Colonic mucosa (tissue), 4 donors: ENCODE data around the gene CLRN2. TPM values are rescaled to one million over a fixed set of nuclear protein-coding genes. Genes with fewer than 3 reads are reported as not detected.

Experiments used
- DNase-seq: peaks from one replicate; pipeline ENCODE4 v3.0.0-alpha.2; 2020
- H3K27ac ChIP-seq: fragments of 200-600 bp; one replicate; pipeline ENCODE4 v1.8.0; 2021
- H3K27me3 ChIP-seq: fragments of 200-600 bp; one replicate; pipeline ENCODE4 v1.8.0; 2021
- H3K36me3 ChIP-seq: fragments of 200-600 bp; one replicate; pipeline ENCODE4 v1.8.0; 2021
- H3K4me1 ChIP-seq: fragments of 200-600 bp; one replicate; pipeline ENCODE4 v1.8.0; 2021; ENCODE audit warnings: mild to moderate bottlenecking
- H3K4me3 ChIP-seq: fragments of 200-600 bp; one replicate; pipeline ENCODE4 v1.8.0; 2021
- H3K9ac ChIP-seq, 2 donors: one replicate each; pipeline ENCODE4 v1.7.0; 2013; ENCODE audit warnings: control low read depth in 2 of 2, low read depth in 2 of 2, low read length in 2 of 2
- H3K9me3 ChIP-seq: fragments of 200-600 bp; one replicate; pipeline ENCODE4 v1.8.0; 2021
- intact Hi-C: fragments of 100-400 bp; cut with DNase I; formaldehyde crosslinking; loops from one replicate; pipeline ENCODE4 v1.14.1; 2022
- total RNA-seq, 2 donors: library from RNA; stranded (reverse); fragmentation: NEBNext Ultra II Directional in 1 of 2; extraction: Animal tissue kit (Norgen Biotek cat#: 25700) in 1 of 2; gene quantifications; one replicate each; pipeline ENCODE4 v1.2.1, GENCODE V29; 2021
- TF ChIP-seq, protein P1 (sequence below): fragments of 200-600 bp; IDR thresholded peaks from one replicate; pipeline ENCODE4 v1.8.0; 2022; ENCODE audit warnings: antibody characterized with exemption, mild to moderate bottlenecking
- donor health status: healthy.
- donor health status: DM: no; HTN: no; CAD: no.
- donor health status: DM: no; HTN: no; CAD: no.

The CLRN2 gene
- total RNA-seq, 2 donors from 2014 or later = not detected

DNA sequence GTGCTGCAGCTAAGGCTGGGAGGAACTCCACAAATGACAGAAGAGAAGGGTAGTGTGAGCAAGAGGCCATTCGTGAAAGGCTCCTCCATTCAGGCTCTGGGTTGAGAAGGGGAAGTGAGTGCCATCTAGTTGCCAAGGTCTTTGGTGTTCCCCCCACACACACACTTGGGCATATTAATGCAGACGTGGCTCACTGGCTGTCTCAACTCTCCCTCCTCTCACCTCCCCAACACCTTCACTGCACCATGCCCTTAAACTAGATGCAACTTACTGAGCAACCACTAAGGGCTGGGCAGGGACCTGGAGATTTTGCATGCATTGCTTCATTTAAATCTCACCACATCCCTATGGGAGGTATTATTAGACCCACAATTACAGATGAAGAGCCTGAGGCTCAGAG, 8.7 kb downstream of the CLRN2 start:
- no peak overlapping the region for H3K9ac ChIP-seq
- no peaks in the 10 kb centered on the region for H3K9me3 ChIP-seq
- intact Hi-C loops = no loop called here
- TF ChIP-seq, protein P1, sequence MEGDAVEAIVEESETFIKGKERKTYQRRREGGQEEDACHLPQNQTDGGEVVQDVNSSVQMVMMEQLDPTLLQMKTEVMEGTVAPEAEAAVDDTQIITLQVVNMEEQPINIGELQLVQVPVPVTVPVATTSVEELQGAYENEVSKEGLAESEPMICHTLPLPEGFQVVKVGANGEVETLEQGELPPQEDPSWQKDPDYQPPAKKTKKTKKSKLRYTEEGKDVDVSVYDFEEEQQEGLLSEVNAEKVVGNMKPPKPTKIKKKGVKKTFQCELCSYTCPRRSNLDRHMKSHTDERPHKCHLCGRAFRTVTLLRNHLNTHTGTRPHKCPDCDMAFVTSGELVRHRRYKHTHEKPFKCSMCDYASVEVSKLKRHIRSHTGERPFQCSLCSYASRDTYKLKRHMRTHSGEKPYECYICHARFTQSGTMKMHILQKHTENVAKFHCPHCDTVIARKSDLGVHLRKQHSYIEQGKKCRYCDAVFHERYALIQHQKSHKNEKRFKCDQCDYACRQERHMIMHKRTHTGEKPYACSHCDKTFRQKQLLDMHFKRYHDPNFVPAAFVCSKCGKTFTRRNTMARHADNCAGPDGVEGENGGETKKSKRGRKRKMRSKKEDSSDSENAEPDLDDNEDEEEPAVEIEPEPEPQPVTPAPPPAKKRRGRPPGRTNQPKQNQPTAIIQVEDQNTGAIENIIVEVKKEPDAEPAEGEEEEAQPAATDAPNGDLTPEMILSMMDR = no peak
- H3K4me3 ChIP-seq = no peak overlapping the region
- no peak for DNase-seq
- no peak overlapping the region for H3K27ac ChIP-seq
- no peaks in the 10 kb centered on the region for H3K4me1 ChIP-seq
- H3K27me3 ChIP-seq = no peaks in the 10 kb centered on the region
- no peaks in the 10 kb centered on the region for H3K36me3 ChIP-seq

GRCh38 chr4:17526695-17527477, 11.9 kb downstream of the CLRN2 start:
- H3K36me3 ChIP-seq = no peaks in the 10 kb centered on the region
- no peak overlapping the region for H3K27ac ChIP-seq
- H3K4me1 ChIP-seq = no peaks in the 10 kb centered on the region
- TF ChIP-seq, protein P1 = no peak
- intact Hi-C loops = no loop called here
- H3K9me3 ChIP-seq = no peaks in the 10 kb centered on the region
- no peaks in the 10 kb centered on the region for H3K27me3 ChIP-seq
- no peak for DNase-seq
- no peak overlapping the region for H3K9ac ChIP-seq
- no peak overlapping the region for H3K4me3 ChIP-seq

- Histone ChIP-seq H3K4me3 (no peak overlapping the region), H3K4me1 (no peaks in the 10 kb centered on the region), H3K9me3 (no peaks in the 10 kb centered on the region), H3K36me3 (no peaks in the 10 kb centered on the region), H3K27ac (no peak overlapping the region), H3K27me3 (no peaks in the 10 kb centered on the region), H3K9ac (no peak overlapping the region)
- TF ChIP-seq, protein P1 = no peak
- intact Hi-C loops = no loop called here
- DNase-seq = no peak
These were observed 13.7 kb downstream of the CLRN2 start for GRCh38 chr4:17528551-17529165.

- Histone ChIP-seq H3K27ac (no peak overlapping the region), H3K4me3 (no peak overlapping the region), H3K27me3 (no peaks in the 10 kb centered on the region), H3K9me3 (no peaks in the 10 kb centered on the region), H3K4me1 (no peaks in the 10 kb centered on the region), H3K36me3 (no peaks in the 10 kb centered on the region), H3K9ac (no peak overlapping the region)
- DNase-seq = no peak
- intact Hi-C loops = no loop called here
- TF ChIP-seq, protein P1 = no peak
These were observed 16.7 kb downstream of the CLRN2 start for GRCh38 chr4:17531538-17532285.

- H3K9me3 ChIP-seq = no peaks in the 10 kb centered on the region
- TF ChIP-seq, protein P1 = no peak
- H3K36me3 ChIP-seq = no peaks in the 10 kb centered on the region
- intact Hi-C loops = no loop called here
- no peak overlapping the region for H3K9ac ChIP-seq
- no peaks in the 10 kb centered on the region for H3K27me3 ChIP-seq
- H3K4me1 ChIP-seq = no peaks in the 10 kb centered on the region
- DNase-seq = no peak
- H3K27ac ChIP-seq = no peak overlapping the region
- H3K4me3 ChIP-seq = no peak overlapping the region
These were observed 19.7 kb downstream of the CLRN2 start for GRCh38 chr4:17534705-17535104.
